Esophagus squamous epithelium (tissue), 5 donors: ENCODE data around the gene METTL6. TPM values are rescaled to one million over a fixed set of nuclear protein-coding genes. Genes with fewer than 3 reads are reported as not detected.
"Not testable (repeated sequence)": the region's sequence is repeated elsewhere in the genome, so short reads cannot be mapped to it uniquely, and the experiment has no call there.

Source experiments
- DNase-seq: peaks from one replicate; lab custom pipeline; 2025; lab: John Stamatoyannopoulos, UW
- H3K27ac ChIP-seq, 4 donors: fragments of 200-600 bp; sonication (generic); one replicate each; pipeline ENCODE4 v1.5.1; 2016 to 2019; ENCODE audit warnings: mild to moderate bottlenecking in 1 of 4
- H3K27me3 ChIP-seq, 4 donors: fragments of 200-600 bp; sonication (generic); 1 replicate in 3 of 4; 2 replicates in 1 of 4; pipeline versions ENCODE4 v1.5.1 to v1.6.0; 2017 to 2021; ENCODE audit warnings: antibody characterized with exemption in 1 of 4
- H3K36me3 ChIP-seq, 3 donors: fragments of 200-600 bp; sonication (generic); one replicate each; pipeline ENCODE4 v1.5.1; 2016 to 2019
- H3K4me1 ChIP-seq, 3 donors: fragments of 200-600 bp; sonication (generic); one replicate each; pipeline ENCODE4 v1.5.1; 2017 to 2019
- H3K4me3 ChIP-seq, 4 donors: fragments of 200-600 bp; sonication (generic); 1 replicate in 3 of 4; 2 replicates in 1 of 4; pipeline ENCODE4 v1.5.1; 2016 to 2019; ENCODE audit warnings: mild to moderate bottlenecking in 2 of 4, moderate library complexity in 1 of 4
- H3K9me3 ChIP-seq, 3 donors: fragments of 200-600 bp; sonication (generic); one replicate each; pipeline ENCODE4 v1.5.1; 2016 to 2019
- CTCF ChIP-seq, 6 experiments: fragments of 450-650 bp in 4 of 6; fragments of 200-600 bp in 2 of 6; sonication (generic) in 2 of 6; IDR thresholded peaks; one replicate each; pipeline ENCODE4 v1.5.1; 2016 to 2019; ENCODE audit warnings: antibody characterized with exemption in 6 of 6, mild to moderate bottlenecking in 4 of 6, moderate library complexity in 4 of 6
- POLR2A ChIP-seq, 4 donors: fragments of 450-650 bp; IDR thresholded peaks; one replicate each; pipeline ENCODE4 v1.6.1; 2017; ENCODE audit warnings: antibody characterized with exemption in 4 of 4, mild to moderate bottlenecking in 4 of 4, moderate library complexity in 3 of 4
- WGBS, 2 donors: methylation state at CpG; one replicate each; pipeline ENCODE4 v1.1.5; 2018; 5-methylcytosine and 5-hydroxymethylcytosine counted together
- intact Hi-C: fragments of 100-400 bp; cut with DNase I; formaldehyde crosslinking; loops from one replicate; pipeline ENCODE4 v1.15.0; 2022
- total RNA-seq, 4 donors: library from RNA; depleted of rRNA; stranded (reverse); fragments of >200 nt; gene quantifications; one replicate each; pipeline ENCODE4 v1.1.0, GENCODE V29; 2016
- donor health status: DM: yes; HTN: yes; CAD: no.

METTL6 gene
- total RNA-seq, 4 donors from 2014 or later, result 5.8 to 16.4 (median 12.9) TPM

- intact Hi-C loops, result loop anchor here (10.0 kb wide), 1 partner anchor 138 kb away; no protein-coding TSS in a partner anchor
- WGBS, 2 donors, result 52 to 63% methylated on average over 13 to 16 of the region's 16 CpGs
- TF ChIP-seq POLR2A (IDR thresholded peaks at IDR 0.05) (no peak), CTCF (IDR thresholded peaks at IDR 0.05) (no peak)
- peak overlapping the region; percentile 76 to 92 (median 89) for H3K27ac ChIP-seq
- peaks cover 4 to 63% (median 20%) of the 10 kb centered on the region in 3 donors for H3K4me1 ChIP-seq
- H3K36me3 ChIP-seq, result peaks cover 0 to 51% (median 6%) of the 10 kb centered on the region in 3 donors
- no peaks in the 10 kb centered on the region for H3K27me3 ChIP-seq
- DNase-seq, result no peak
- H3K9me3 ChIP-seq, result no peaks in the 10 kb centered on the region
- peak overlapping the region; percentile 71 to 97 (median 88) for H3K4me3 ChIP-seq
These were observed 695 bp downstream of the METTL6 start for GRCh38 chr3:15426579-15427118.

- DNase-seq, result no peak
- Histone ChIP-seq H3K4me1 (peaks cover 0 to 13% (median 3%) of the 10 kb centered on the region in 3 donors), H3K36me3 (peaks cover 0 to 91% (median 6%) of the 10 kb centered on the region in 3 donors), H3K9me3 (no peaks in the 10 kb centered on the region), H3K27me3 (no peaks in the 10 kb centered on the region), H3K27ac (no peak overlapping the region), H3K4me3 (no peak overlapping the region)
- WGBS, 2 donors, result 72 to 82% methylated on average over 4 of the region's 4 CpGs
- no peak for TF ChIP-seq POLR2A (IDR thresholded peaks at IDR 0.05)
- TF ChIP-seq CTCF (IDR thresholded peaks at IDR 0.05), result no peak
- intact Hi-C loops, result loop anchor here (10.0 kb wide), 1 partner anchor 144 kb away; no protein-coding TSS in a partner anchor
These were observed 6.5 kb downstream of the METTL6 start for GRCh38 chr3:15420871-15421270.

- peaks cover 0 to 74% (median 13%) of the 10 kb centered on the region in 3 donors for H3K36me3 ChIP-seq
- H3K27me3 ChIP-seq, DNase-seq, H3K4me3 ChIP-seq, intact Hi-C loops, H3K4me1 ChIP-seq, H3K27ac ChIP-seq, H3K9me3 ChIP-seq: not testable (repeated sequence)
- 93 to 97% methylated on average over 5 to 6 of the region's 7 CpGs for WGBS, 2 donors
These were observed 16.4 kb downstream of the METTL6 start for GRCh38 chr3:15410966-15411365.

GRCh38 chr3:15409774-15410173 lies 17.6 kb downstream of the METTL6 start:
- Histone ChIP-seq H3K4me1 (no peaks in the 10 kb centered on the region), H3K4me3 (no peak overlapping the region), H3K27me3 (no peaks in the 10 kb centered on the region), H3K36me3 (peaks cover 0 to 62% (median 13%) of the 10 kb centered on the region in 3 donors), H3K27ac (no peak overlapping the region), H3K9me3 (no peaks in the 10 kb centered on the region)
- TF ChIP-seq CTCF (IDR thresholded peaks at IDR 0.05), result no peak
- TF ChIP-seq POLR2A (IDR thresholded peaks at IDR 0.05), result no peak
- no peak for DNase-seq
- intact Hi-C loops, result no loop called here
- WGBS, 2 donors, result 93 to 100% methylated on average over 2 of the region's 2 CpGs

GRCh38 chr3:15409239-15409638 lies 18.1 kb downstream of the METTL6 start:
- no peaks in the 10 kb centered on the region for H3K27me3 ChIP-seq
- TF ChIP-seq POLR2A (IDR thresholded peaks at IDR 0.05) (no peak), CTCF (IDR thresholded peaks at IDR 0.05) (no peak)
- H3K36me3 ChIP-seq, result peaks cover 0 to 57% (median 10%) of the 10 kb centered on the region in 3 donors
- no peak for DNase-seq
- intact Hi-C loops, result no loop called here
- H3K9me3 ChIP-seq, result no peaks in the 10 kb centered on the region
- no peak overlapping the region for H3K27ac ChIP-seq
- H3K4me1 ChIP-seq, result no peaks in the 10 kb centered on the region
- 57 to 70% methylated on average over 3 of the region's 3 CpGs for WGBS, 2 donors
- H3K4me3 ChIP-seq, result no peak overlapping the region
